Measurements from ENCODE around the gene CCL22.

DNA sequence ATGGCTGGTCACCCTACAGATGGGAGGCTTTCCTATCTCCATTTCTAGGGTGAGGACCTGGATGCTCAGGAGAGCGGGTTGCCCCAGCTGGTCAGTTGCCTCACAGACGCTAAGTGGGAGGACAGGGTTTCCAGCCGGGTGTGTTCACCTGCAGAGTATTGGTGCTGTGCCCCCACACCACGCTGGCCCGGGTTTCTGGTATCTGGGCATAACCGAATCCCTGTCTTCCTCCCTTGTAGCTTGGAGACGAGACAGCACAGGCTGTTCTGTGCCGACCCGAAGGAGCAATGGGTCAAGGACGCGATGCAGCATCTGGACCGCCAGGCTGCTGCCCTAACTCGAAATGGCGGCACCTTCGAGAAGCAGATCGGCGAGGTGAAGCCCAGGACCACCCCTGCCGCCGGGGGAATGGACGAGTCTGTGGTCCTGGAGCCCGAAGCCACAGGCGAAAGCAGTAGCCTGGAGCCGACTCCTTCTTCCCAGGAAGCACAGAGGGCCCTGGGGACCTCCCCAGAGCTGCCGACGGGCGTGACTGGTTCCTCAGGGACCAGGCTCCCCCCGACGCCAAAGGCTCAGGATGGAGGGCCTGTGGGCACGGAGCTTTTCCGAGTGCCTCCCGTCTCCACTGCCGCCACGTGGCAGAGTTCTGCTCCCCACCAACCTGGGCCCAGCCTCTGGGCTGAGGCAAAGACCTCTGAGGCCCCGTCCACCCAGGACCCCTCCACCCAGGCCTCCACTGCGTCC lies 23.4 kb downstream of the CCL22 start:
- TF ChIP-seq POLR2AphosphoS5 (IDR thresholded peaks at IDR 0.05; ENCODE audit: borderline replicate concordance, low read depth, low read length) = no peak
- no peak for TF ChIP-seq EZH2 (IDR thresholded peaks at IDR 0.05)
- TF ChIP-seq FOXP2 (optimal IDR thresholded peaks at IDR 0.05; ENCODE audit: control extremely low read depth, extremely low read length, insufficient read depth) = no peak
